GM21717 (cell line): Measurements from ENCODE around the gene MAN1B1.

Experiments used
- ATAC-seq: cut with Tn5 transposase; IDR thresholded peaks from one replicate; pipeline ENCODE4 v1.9.1; 2021; ENCODE audit warnings: mild to moderate bottlenecking, moderate library complexity; ENCODE audit not compliant: unreplicated experiment

The MAN1B1 gene

GRCh38 chr9:137141976-137142936 is 55.5 kb downstream of the MAN1B1 start:
- ATAC-seq: no peak

DNA sequence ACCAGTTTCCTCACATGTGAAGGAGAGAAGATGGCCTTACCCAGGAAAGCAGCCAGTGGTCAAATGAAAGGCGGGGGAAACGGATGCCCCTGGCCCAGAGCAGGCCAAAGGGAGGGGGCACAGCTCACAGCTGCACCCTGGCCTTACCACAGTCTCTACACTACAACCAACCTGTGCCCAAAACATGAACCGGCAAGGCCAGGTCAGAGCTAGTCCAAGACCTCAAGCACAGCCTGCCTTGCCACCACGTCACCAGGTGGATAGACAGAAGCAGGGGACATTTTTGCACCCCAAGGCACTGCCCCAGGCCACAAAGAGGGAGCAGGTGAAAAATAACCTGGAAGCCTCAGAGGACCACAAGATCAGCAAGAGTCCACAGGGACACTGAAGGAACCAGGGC is 56.7 kb downstream of the MAN1B1 start:
- ATAC-seq: no peak

DNA sequence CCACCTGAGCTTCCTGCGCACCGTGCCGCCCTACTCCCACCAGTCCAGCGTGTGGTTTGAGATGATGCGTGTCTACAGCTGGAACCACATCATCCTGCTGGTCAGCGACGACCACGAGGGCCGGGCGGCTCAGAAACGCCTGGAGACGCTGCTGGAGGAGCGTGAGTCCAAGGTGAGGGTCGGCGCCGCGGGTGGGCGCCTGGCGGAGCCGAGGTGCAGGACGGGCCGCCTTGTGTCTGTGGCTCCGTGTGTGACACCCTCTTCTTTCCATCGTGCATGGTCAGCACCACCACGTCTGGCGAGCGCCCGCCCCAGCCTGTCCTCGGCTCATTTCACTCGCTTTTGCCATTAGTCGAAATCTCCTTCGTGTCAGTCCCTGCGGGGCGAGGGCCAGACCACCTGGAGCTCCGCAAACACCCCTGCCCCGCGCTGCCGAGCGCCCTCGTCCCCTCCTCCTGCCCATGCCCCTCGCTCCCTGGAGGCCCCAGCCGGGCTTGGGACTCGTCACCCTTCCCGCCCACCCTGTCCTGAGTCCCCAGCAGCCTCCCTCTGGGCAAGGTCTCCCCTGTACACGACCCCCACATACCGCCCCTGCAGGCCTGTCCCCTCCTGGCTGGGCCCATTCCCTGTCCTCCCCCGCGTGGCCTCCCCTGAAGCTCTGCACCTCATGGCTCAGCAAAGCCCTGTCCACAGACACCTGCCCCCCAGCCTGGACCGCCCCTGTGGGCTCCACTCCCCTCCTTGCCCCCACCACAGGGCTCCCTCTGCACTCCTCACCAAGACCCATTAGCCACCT is 59.1 kb downstream of the MAN1B1 start:
- no peak for ATAC-seq

DNA sequence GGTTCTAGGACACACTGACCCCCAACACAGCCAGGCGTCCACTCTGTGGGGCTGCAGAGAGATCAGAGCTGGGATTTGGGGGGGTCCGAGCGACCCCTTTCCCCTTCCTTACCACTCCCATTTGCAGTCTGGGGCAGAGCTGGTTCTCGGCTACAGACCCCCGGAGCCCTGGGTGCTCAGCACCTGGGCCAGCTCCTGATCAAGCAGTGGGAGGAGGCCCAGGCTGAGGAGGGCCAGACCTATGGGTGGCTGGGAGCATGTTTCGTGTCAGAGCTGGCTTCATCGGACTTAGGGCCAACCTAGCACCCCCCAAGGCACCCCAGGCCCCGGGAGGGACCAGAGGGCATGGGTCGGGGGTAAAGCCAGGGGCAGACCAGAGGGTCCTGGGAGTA is 59.7 kb downstream of the MAN1B1 start:
- ATAC-seq: no peak

- no peak for ATAC-seq
Measured at GRCh38 chr9:137147091-137147792, 60.5 kb downstream of the MAN1B1 start.

DNA sequence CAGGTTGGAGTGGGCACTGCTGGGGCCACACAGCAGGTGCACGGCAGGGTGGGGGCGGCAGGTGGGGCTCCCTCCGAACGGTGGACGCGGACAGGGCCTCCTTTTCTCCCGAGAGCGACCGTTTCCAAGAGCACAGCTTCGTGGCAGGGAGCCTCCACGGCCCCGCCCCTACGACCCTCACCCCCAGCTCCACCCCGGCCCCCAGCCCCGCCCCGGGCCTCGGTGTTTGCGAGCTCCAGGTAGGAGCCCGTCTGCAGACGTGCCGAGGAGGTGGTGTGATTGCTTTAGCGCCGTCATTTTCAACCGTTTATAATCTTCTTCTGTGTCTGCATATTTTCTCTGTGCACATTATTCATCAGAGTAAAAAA is 61.0 kb downstream of the MAN1B1 start:
- no peak for ATAC-seq

DNA sequence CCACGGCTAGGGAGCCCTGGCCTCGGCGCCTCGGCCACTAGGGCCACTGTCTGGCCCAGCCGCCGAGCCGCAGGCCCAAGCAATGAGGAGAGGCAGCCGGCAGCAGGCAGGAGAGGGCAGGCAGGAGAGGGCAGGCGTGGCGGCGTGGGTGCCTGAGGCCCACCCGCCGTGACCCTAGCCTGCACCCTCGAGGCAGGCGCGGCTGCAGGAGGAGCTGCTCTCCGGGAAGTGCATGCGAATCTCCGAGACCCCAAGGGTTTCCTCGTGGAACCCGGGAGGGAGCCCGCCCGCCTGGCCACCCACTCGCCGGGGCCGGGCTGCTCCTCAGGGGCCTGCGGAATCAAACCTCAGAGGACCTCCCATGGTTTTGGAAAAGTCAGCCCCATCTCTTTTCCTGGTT is 61.5 kb downstream of the MAN1B1 start:
- ATAC-seq: no peak

DNA sequence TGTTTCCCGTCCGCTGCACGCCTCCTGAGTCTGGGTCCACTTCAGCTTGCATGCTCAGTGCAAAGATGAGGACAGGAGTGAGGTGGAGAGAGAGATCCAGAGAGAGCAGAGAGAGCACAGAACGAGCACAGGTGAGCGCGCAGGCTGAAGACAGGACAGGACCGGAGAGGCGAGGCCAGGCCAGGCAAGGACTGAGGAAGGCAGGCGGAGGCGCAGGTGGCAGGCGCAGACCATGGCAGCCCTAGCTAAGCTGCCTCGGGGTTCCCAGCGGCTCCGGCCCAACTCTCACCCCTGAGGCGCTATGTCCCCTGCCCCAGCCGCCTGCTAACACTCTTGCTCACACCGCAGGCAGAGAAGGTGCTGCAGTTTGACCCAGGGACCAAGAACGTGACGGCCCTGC is 61.9 kb downstream of the MAN1B1 start:
- no peak for ATAC-seq

- no peak for ATAC-seq
Measured at GRCh38 chr9:137149363-137149762, 62.6 kb downstream of the MAN1B1 start.

DNA sequence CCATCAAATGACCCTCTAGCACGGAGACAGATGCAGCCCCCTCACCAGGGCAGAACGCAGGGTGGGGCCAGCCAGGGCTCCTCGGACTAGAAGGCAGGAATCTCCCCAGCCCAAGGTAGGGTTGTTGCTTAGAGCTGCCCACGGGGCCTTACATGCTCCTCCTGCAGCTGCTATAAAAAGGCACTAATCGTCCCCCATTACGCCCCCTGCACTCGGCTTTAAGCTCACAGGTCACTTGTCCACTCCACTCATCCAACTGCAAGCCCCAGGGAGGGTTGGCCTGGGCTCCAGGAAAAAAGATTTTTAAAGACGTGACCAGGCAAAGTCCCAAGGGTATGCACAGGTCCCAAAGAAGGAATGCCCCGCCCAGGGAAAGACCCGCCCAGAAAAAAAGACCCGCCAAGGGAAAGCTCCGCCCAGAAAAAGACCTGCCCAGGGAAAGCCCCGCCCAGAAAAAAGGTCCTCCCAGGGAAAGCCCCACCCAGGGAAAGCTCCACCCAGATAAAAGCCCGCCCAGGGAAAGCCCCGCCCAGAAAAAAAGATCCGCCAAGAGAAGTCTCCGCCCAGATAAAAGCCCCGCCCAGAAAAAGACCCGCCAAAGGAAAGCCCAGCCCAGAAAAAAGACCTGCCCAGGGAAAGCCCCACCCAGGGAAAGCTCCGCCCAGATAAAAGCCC is 63.3 kb downstream of the MAN1B1 start:
- no peak for ATAC-seq

- ATAC-seq: peak; percentile 33
Measured at GRCh38 chr9:137150617-137151457, 64.1 kb downstream of the MAN1B1 start.

DNA sequence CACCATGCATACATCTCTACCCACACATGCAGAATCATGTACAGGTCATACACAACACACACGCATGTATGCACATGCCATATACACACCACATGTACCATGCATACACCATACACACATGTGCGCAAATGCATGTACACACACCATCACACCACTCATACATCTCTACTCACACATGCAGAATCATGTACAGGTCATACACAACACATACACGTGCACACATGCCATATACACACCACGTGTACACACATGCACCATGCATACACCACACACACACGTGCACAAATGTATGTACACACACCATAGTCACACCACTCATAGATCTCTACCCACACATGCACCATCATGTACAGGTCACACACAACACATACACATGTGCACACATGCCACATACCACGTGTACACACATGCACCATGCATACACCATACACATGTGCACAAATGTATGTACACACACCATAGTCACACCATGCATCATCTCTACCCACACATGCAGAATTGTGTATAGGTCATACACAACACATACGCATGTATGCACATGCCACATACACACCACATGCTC is 66.1 kb downstream of the MAN1B1 start:
- no peak for ATAC-seq

DNA sequence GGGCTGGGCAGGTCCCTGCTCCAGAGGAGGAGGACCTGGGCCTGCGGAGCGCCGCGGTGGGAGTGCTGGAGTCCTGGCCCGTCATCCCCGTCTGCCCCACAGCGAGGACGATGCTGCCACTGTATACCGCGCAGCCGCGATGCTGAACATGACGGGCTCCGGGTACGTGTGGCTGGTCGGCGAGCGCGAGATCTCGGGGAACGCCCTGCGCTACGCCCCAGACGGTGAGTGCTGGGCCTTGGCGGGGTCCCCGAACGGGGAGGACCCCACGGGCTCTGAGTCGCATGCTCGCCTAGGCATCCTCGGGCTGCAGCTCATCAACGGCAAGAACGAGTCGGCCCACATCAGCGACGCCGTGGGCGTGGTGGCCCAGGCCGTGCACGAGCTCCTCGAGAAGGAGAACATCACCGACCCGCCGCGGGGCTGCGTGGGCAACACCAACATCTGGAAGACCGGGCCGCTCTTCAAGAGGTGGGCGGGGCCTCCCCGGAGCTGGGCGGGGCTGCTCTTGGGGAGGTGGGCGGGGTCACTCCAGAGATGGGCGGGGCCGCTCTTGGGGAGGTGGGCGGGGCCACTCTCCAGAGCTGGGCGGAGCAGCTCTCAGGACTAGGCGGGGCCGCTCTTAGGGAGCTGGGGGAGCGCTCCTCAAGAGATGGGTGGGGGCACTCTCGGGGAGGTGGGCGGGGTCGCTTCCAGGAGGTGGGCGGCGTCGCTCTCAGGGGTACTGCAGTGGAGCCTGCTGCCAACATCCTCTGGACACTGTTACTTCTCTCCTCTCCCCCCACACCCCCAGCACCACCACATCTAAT is 70.0 kb downstream of the MAN1B1 start:
- ATAC-seq: no peak

- no peak for ATAC-seq
Measured at GRCh38 chr9:137157618-137158415, 71.0 kb downstream of the MAN1B1 start.

GRCh38 chr9:137158625-137159024 is 71.8 kb downstream of the MAN1B1 start:
- no peak for ATAC-seq
